G401.6 (cell line): ENCODE data around the gene ACACB.

Source experiments
- FAIRE-seq: peaks from 2 replicates; lab custom pipeline; 2012; peaks lifted over from hg19 to GRCh38; lab: Jason Lieb, UNC

Gene ACACB

GRCh38 chr12:109278912-109279311, 162.5 kb downstream of the ACACB start:
- no peak for FAIRE-seq

- no peak for FAIRE-seq
These were observed 163.1 kb downstream of the ACACB start for GRCh38 chr12:109279525-109279924.

DNA sequence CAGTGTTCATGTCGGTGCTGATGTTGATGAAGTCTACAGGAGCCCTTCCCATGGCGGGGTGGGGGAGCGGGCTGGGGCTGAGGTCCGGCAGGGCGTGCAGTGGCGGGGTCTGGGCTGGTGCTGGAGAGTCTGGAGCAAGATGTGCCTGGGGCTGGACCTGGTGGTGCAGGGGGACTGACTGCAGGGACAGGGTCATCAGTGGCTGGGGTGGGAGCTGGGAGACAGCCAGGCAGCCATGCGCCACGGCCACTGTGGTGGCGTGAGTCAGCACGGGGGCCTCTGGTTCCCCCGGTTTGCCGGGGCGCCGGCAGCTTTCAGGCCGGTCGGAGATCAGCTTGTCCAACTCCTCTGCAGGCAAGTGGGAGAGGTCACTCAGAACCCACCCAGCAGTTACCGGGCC, 165.1 kb downstream of the ACACB start:
- FAIRE-seq: no peak

GRCh38 chr12:109284392-109284791, 168.0 kb downstream of the ACACB start:
- FAIRE-seq: no peak

DNA sequence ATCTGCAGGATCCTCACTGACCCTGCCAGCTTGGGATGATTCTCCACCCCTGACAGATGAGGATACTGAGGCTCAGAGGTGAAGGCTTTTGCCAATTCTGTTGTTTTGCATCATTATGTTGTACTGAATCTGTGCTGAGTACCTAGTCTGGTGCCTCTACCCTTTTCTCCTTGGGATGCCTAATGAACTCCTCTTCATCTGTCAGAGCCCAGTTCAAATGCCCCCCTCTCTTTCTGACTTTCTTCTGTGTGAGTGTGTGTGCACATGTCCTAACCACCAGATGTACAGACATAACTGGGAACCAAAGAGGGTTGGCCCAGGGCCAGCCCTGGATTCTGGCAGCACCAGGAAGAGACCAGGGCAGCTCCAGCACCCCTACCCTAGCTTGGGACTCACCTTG, 169.9 kb downstream of the ACACB start:
- no peak for FAIRE-seq

- FAIRE-seq: no peak
These were observed 170.3 kb downstream of the ACACB start for GRCh38 chr12:109286652-109287051.

DNA sequence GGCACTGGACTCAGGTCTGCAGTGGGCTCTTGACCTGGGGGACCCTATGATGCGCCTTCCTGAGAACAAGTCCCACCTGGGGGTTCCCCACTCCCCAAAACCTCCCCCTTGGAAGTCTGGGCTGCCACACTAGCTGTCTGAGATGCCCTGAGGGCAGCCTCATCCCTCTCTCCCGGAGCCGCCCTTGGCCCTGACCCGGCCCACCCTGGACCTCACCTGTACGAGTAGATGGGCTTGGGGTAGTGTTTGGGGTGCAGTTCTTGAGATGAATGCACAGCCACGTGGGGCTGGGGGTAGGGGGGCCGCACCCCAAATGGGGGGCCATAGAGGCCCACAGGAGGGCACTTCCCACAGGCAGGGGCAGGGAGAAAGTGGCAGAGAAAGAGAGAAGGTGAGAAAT, 170.8 kb downstream of the ACACB start:
- FAIRE-seq: no peak

- no peak for FAIRE-seq
These were observed 171.6 kb downstream of the ACACB start for GRCh38 chr12:109287811-109288469.

GRCh38 chr12:109288571-109288970, 172.2 kb downstream of the ACACB start:
- FAIRE-seq: no peak

GRCh38 chr12:109289004-109289403, 172.6 kb downstream of the ACACB start:
- no peak for FAIRE-seq

- FAIRE-seq: no peak
These were observed 173.2 kb downstream of the ACACB start for GRCh38 chr12:109289551-109289950.

- FAIRE-seq: no peak
These were observed 173.7 kb downstream of the ACACB start for GRCh38 chr12:109290061-109290460.

DNA sequence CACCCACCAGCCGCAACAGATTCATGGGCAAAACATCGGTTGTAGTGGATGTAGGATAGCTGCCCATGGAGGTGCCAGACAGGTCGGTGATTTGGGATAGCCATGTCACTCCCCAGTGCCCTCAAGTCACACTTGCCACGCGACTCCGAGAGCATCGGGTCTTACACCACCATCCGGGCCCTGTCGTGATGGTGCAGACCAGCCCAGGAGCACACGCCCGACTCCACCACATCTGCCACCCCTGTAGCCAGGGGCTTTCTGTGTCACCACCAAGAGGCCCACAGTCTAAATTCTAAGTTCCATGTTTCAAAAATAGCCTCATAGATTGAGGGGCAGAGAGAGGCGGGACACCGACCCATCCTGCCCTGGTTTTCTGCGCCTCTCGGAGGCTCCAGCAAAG, 174.7 kb downstream of the ACACB start:
- no peak for FAIRE-seq

- FAIRE-seq: no peak
These were observed 175.3 kb downstream of the ACACB start for GRCh38 chr12:109291521-109292341.

DNA sequence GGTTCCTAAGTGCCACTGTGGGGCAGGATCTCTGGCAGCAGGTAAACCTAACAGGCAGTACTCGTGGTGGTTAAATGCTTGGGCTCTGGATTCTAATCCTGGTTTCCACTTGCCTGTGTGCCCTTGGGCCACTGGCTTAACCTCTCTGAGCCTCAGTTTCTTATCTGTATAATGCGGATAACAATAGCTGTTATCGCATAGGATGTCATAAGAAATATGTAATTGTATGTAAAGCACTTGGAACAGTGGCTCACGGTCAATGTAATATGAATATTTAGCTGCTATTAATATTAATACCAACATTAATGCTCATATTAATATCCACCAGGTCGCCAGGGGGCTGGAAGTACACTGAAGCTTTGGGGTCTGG, 175.9 kb downstream of the ACACB start:
- no peak for FAIRE-seq

DNA sequence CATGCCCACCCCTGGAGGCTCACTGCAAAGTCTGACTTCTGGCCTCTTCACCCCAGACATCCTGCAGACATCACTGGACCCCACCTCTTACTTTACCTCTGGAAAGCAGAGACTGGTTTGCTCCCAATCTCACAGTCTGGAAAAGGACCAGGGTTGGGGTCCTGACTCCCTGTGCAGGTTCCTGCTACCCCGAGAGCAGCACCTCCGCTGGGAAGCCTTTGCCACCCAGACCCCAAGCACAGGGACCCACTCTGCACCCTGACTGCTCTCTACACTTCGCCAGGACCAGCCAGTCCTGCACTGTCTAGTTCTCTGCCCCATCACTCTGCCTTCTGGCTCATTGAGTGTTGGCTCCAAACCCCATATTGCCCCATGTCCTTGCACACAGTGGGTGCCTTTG, 176.7 kb downstream of the ACACB start:
- no peak for FAIRE-seq

DNA sequence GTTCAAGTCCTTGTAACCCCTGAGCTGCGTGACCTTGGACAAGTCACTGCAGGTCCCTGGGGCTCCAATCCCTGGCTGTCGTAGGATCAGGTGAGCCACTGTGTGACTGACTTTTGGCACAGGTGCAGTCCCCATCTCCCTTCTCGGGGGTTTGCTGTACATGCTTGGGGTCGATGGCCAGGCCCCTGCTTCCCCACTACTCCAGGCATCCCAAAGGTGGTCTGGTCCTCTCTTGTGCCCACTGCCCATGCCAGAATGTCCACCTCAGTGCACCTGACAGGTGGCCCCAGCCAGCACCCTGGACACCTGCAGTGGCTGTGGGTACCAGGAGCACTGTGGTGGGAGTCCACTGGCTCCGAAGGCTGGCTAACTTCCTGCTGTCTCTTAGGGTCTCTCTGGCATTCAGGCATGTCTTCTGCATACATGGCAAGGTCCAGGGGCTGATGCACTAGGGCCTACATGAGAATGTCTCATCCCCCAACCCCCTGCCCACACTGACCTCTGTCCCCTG, 178.0 kb downstream of the ACACB start:
- no peak for FAIRE-seq

- FAIRE-seq: no peak
These were observed 179.5 kb downstream of the ACACB start for GRCh38 chr12:109295764-109296425.

GRCh38 chr12:109296431-109296830, 180.0 kb downstream of the ACACB start:
- no peak for FAIRE-seq

- FAIRE-seq: no peak
These were observed 183.5 kb downstream of the ACACB start for GRCh38 chr12:109299849-109300248.

- no peak for FAIRE-seq
These were observed 185.3 kb downstream of the ACACB start for GRCh38 chr12:109301643-109302168.

- FAIRE-seq: no peak
These were observed 186.0 kb downstream of the ACACB start for GRCh38 chr12:109302358-109302757.

DNA sequence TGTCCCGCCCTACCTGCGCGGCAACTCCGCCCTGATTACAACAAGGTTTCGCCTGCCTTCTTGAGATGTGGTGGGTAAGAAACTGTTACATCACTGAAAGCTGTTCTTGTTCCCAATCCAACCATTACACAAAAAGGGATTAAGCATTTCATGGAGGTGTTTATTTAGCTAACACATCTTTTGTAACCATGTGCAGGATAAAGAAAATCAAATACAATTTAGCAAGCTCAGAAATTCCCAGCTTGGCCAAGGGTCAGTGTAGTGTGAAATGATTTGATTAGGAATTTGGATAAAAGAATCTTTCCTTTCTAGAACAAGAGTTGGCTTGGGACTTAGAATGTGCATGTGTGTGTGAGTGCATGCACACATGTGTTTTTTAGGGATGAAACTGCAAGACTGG, 186.4 kb downstream of the ACACB start:
- FAIRE-seq: no peak
